HG03280 (cell line): ENCODE data around the gene ZBTB5.
"Not testable (repeated sequence)": the region's sequence is repeated elsewhere in the genome, so short reads cannot be mapped to it uniquely, and the experiment has no call there.

Source experiments
- ATAC-seq: cut with Tn5 transposase; IDR thresholded peaks from one replicate; pipeline ENCODE4 v1.9.1; 2021; ENCODE audit warnings: mild to moderate bottlenecking, moderate library complexity; ENCODE audit not compliant: unreplicated experiment

The ZBTB5 gene

DNA sequence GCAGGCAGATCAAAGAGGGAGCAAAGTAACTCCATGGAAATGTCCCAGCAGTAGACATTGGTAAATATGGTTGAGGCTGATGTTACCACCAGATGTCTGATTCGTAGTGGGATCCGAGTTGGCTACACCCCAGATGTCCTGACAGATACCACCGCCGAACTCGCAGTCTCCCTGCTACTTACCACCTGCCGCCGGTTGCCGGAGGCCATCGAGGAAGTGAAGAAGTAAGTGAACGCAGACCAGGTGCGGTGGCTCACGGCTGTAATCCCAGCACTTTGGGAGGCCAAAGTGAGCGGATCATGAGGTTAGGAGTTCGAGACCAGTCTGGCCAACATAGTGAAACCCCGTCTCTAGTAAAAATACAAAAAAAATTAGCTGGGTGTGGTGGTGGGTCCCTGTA is 38.8 kb downstream of the ZBTB5 start:
- ATAC-seq = not testable (repeated sequence)

GRCh38 chr9:37425298-37425752 is 39.9 kb downstream of the ZBTB5 start:
- no peak for ATAC-seq

GRCh38 chr9:37424686-37425297 is 40.5 kb downstream of the ZBTB5 start:
- no peak for ATAC-seq

GRCh38 chr9:37424204-37424685 is 41.0 kb downstream of the ZBTB5 start:
- no peak for ATAC-seq

GRCh38 chr9:37423508-37423907 is 41.7 kb downstream of the ZBTB5 start:
- no peak for ATAC-seq

GRCh38 chr9:37422289-37423104 is 42.8 kb downstream of the ZBTB5 start, which contains the start of gene GRHPR:
TSS of gene GRHPR (plus strand) at chr9:37422696. CDS start at chr9:37422751, 55 bp downstream.
- peak; percentile 93 for ATAC-seq

DNA sequence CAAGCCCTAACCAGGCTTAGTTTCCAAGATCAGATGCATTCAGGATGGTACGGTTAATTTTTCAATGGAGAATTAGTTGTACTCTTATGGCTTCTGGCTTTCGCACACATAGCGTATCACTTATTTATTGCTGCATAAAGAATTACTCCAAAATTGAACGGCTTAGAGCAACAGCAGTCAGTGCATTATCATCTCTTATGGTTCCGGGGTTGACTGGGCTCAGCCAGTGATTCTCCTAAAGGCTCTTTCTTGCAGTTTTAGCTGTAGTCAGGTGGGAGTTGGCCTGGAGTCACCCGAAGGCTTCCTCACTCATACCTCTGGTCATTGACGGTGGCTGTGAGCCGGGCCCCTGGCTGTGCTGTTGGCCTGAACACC is 43.3 kb downstream of the ZBTB5 start:
- no peak for ATAC-seq

DNA sequence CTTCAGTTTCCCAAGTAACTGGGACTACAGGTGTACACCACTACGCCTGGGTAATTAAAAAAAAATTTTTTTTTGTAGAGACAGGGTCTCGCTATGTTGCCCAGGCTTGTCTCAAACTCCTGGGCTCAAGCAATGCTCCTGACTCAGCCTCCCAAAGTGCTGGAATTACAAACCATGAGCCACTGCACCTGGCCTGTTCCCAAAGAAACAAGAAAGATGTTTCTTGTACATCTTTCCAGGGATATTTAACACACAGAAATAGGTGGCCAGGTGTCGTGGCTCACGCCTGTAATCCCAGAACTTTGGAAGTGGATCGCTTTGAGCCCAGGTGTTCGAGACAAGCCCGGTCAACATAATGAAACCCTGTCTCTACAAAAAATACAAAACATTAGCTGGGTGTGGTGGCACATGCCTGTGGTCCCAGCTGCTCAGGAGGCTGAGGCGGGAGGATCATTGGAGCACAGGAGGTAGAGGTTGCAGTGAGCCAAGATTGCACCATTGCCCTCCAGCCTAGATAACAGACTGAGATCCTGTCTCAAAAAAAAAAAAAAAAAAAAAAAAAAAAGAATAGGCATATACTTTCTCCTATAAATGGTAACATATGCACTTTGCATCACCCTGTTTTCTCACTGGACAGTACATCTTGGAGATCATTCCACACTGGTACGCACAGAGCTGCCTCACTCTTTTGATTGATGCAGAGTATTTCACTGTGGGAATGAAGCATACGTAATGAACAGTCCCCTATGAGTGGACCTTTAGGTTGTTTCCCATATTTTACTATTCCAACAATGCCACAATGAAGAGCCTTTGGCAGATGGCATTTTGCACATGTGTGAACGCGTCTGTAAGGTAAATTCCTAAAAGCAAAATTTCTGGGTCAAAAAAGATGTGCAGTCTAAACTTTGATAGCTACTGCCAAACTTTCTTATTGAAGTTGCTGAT is 44.7 kb downstream of the ZBTB5 start:
- no peak for ATAC-seq

DNA sequence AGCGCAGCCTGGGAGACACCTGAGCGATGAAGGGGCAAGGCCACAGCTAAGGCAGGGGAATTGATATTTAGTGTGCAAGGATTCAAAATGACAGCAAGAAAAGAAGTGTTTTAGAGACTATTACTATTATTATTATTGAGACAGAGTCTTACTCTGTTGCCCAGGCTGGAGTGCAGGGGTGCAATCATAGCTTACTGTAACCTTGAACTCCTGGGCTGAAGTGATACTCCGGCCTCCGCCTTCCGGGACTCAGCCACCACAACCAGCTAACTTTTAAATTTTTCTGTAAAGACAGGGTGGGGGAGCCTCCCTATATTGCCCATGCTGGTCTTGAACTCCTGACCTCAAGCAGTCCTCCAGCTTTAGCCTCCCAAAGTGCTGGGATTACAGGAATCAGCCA is 46.0 kb downstream of the ZBTB5 start:
- ATAC-seq = no peak

DNA sequence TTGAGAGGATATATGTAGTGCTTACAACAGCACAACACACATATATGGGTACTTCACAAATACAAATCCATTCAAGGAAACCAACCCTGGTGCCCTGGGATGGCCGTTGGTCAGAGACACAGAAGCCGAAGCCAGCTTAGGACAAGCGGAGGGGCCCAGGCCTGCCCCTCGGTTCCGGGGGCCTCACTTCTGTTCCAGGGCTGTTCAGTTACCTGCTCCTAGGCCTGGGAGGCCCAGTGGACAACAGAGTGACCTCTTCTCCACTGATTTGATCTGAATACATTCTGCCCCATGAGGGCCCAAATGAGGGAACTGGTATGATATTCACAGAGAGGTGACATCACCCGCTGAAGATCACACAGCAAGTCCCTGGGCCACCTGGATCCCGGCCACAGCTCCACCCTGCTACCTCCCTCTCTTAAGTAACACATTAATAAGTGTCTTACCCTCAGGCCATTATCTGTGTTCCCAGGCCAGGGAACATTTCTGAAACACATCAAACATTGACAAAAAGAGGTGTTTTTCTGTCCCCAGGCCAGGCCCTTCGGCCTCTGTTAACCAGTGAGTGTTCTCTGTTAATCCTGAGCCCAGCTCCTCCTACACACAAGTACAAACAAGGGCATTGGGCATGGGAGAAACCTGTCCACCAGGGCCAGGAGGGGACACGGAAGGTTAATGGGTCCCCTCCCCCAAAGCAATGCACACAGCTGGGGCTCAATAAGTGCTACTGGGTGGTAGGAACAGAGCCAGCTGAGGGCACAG is 47.2 kb downstream of the ZBTB5 start:
- no peak for ATAC-seq

- no peak for ATAC-seq
Observed at GRCh38 chr9:37417252-37417803, 47.9 kb downstream of the ZBTB5 start.

GRCh38 chr9:37415011-37415719 is 50.1 kb downstream of the ZBTB5 start:
- peak; percentile 36 for ATAC-seq

- ATAC-seq = no peak
Observed at GRCh38 chr9:37414503-37414943, 50.7 kb downstream of the ZBTB5 start.

DNA sequence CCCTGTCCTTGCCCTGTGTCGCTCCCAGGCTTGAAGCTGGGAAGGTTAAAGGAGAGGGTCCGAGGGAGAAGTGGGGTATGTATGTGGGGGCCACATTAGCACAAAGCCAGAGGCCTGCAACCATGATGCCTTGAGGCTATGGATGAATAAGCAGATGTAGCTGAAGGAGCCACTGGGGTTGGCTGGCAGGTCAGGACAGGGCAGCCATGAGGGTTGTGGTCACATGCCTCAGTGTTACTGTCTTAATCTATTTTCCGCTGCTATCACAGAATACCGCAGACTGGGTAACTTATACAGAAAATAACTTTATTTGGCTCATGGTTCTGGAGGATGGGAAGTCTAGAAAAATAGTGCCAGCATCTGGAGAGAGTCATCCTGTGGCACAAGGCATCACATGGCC is 51.9 kb downstream of the ZBTB5 start:
- ATAC-seq = no peak

- ATAC-seq = no peak
Observed at GRCh38 chr9:37412431-37413151, 52.7 kb downstream of the ZBTB5 start.

DNA sequence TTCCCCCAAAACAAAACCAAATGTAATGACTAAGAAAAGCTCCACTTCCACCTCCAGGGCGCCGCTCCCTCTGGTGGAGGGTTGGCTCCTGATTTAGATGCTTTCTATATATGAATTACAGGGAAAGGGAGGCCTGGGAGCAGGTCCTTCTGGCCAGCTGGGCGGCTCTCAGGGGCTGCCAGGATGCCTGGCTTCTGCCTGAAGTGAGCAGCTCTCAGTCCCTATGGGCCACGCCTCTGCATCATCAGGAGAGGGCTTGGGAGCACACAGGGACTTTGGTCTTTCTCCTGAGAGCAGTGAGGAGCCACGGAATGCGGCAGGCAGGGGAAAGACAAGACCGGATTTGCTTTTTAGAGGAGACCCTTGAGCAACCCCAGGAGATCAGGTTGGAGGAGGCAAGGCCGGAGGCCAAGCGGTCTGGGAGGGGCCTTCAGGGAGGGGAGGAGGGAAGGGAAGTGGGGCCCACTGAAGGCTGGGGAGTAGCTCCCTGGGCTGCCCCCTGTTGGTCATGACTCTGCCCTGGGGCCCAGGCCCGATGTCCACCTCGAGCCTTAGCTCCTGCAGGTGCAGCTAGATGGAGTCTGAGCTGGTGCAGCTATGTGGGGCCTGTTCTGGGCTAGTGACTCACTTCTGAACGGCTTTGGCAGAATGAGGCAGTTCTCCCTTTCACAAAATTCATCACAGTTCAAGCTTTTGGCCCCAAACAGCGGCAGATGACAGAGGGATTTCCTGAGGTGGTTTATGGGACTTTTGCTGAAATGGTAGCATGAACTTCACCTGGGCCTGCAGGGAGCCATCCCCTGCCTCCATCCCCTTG is 54.1 kb downstream of the ZBTB5 start:
- no peak for ATAC-seq

GRCh38 chr9:37410354-37410861 is 54.8 kb downstream of the ZBTB5 start:
- no peak for ATAC-seq
